Ishikawa (cell line): ENCODE measurements around the gene PNMA8A.

Source experiments
- CEBPB ChIP-seq: IDR thresholded peaks from 2 replicates; pipeline ENCODE4 v1.6.1; 2012
- CREB1 ChIP-seq: IDR thresholded peaks from 2 replicates; pipeline ENCODE4 v1.6.1; 2012; ENCODE audit warnings: low read depth
- EGR1 ChIP-seq: IDR thresholded peaks from 2 replicates; pipeline ENCODE4 v1.6.1; 2012
- EP300 ChIP-seq: IDR thresholded peaks from 2 replicates; pipeline ENCODE4 v1.6.1; 2012; ENCODE audit warnings: borderline replicate concordance
- FOXM1 ChIP-seq: IDR thresholded peaks from 2 replicates; pipeline ENCODE4 v1.6.1; 2012; ENCODE audit warnings: low read depth, borderline replicate concordance
- NFIC ChIP-seq: IDR thresholded peaks from 2 replicates; pipeline ENCODE4 v1.6.1; 2012
- RAD21 ChIP-seq: IDR thresholded peaks from 2 replicates; pipeline ENCODE4 v1.6.1; 2012; ENCODE audit warnings: low read depth
- TAF1 ChIP-seq: IDR thresholded peaks from 2 replicates; pipeline ENCODE4 v1.6.1; 2012; ENCODE audit warnings: low read depth, mild to moderate bottlenecking
- TCF12 ChIP-seq: IDR thresholded peaks from 2 replicates; pipeline ENCODE4 v1.6.1; 2012; ENCODE audit warnings: low read depth
- TEAD4 ChIP-seq: IDR thresholded peaks from 2 replicates; pipeline ENCODE4 v1.6.1; 2012
- USF1 ChIP-seq: IDR thresholded peaks from 2 replicates; pipeline ENCODE4 v1.6.1; 2012
- YY1 ChIP-seq: IDR thresholded peaks from 2 replicates; pipeline ENCODE4 v1.6.1; 2012; ENCODE audit warnings: low read depth
- ZBTB7A ChIP-seq: IDR thresholded peaks from 2 replicates; pipeline ENCODE4 v1.6.1; 2012; ENCODE audit warnings: low read depth
- TF ChIP-seq, protein P1 (sequence below): IDR thresholded peaks from 2 replicates; pipeline ENCODE4 v1.6.1; 2012; ENCODE audit warnings: low read depth, mild to moderate bottlenecking
- TF ChIP-seq, protein P2 (sequence below): IDR thresholded peaks from 2 replicates; pipeline ENCODE4 v1.6.1; 2012

PNMA8A gene

DNA sequence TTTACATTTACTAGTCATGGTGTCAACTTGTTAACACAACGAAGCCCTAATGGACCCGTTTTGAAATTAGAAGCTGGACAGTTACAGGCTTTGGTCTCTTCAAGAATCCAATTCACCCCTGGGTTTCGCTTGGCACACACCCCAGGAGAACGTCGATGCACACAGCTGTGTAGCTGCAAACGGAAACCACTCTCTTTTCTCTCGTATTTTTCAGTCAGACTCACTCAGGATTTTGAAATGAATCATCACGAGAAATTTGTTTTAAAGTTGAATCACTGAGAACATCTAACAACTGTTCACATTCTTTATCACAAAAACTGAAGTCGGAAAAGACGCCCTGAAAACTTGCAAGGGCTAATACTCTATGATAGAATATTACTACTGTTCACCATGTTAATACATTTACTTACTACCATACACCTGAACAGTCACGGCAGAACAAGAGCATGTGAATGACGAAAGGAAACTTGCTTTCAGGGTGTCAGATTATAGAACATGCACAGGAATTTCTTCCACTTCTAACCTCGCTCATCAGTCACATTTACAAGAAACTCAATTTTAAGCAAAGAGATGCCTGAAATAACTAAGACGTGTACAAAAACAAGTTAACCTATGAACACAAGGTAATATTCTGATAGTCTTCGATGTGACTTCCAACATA is 4.7 kb downstream of the PNMA8A start:
- TF ChIP-seq RAD21 (no peak), USF1 (no peak), CEBPB (no peak), ZBTB7A (no peak), TAF1 (no peak), NFIC (no peak), TEAD4 (no peak), TCF12 (no peak), FOXM1 (no peak), CREB1 (no peak), EP300 (no peak), YY1 (no peak), EGR1 (no peak)
- TF ChIP-seq, protein P1, sequence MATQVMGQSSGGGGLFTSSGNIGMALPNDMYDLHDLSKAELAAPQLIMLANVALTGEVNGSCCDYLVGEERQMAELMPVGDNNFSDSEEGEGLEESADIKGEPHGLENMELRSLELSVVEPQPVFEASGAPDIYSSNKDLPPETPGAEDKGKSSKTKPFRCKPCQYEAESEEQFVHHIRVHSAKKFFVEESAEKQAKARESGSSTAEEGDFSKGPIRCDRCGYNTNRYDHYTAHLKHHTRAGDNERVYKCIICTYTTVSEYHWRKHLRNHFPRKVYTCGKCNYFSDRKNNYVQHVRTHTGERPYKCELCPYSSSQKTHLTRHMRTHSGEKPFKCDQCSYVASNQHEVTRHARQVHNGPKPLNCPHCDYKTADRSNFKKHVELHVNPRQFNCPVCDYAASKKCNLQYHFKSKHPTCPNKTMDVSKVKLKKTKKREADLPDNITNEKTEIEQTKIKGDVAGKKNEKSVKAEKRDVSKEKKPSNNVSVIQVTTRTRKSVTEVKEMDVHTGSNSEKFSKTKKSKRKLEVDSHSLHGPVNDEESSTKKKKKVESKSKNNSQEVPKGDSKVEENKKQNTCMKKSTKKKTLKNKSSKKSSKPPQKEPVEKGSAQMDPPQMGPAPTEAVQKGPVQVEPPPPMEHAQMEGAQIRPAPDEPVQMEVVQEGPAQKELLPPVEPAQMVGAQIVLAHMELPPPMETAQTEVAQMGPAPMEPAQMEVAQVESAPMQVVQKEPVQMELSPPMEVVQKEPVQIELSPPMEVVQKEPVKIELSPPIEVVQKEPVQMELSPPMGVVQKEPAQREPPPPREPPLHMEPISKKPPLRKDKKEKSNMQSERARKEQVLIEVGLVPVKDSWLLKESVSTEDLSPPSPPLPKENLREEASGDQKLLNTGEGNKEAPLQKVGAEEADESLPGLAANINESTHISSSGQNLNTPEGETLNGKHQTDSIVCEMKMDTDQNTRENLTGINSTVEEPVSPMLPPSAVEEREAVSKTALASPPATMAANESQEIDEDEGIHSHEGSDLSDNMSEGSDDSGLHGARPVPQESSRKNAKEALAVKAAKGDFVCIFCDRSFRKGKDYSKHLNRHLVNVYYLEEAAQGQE, result no peak
- TF ChIP-seq, protein P2, sequence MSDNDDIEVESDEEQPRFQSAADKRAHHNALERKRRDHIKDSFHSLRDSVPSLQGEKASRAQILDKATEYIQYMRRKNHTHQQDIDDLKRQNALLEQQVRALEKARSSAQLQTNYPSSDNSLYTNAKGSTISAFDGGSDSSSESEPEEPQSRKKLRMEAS, result no peak

GRCh38 chr19:46463516-46463915 is 7.8 kb downstream of the PNMA8A start:
- TF ChIP-seq NFIC, result no peak
- TF ChIP-seq CEBPB, result no peak
- TF ChIP-seq, protein P2, result no peak
- no peak for TF ChIP-seq FOXM1
- no peak for TF ChIP-seq RAD21
- no peak for TF ChIP-seq TCF12
- TF ChIP-seq ZBTB7A, result no peak
- no peak for TF ChIP-seq TEAD4
- no peak for TF ChIP-seq TAF1
- TF ChIP-seq EP300, result no peak
- TF ChIP-seq, protein P1, result no peak
- TF ChIP-seq EGR1, result no peak

- TF ChIP-seq TCF12, result no peak
- TF ChIP-seq, protein P2, result no peak
- TF ChIP-seq EP300, result no peak
- no peak for TF ChIP-seq CEBPB
Measured at GRCh38 chr19:46461537-46461936, 9.8 kb downstream of the PNMA8A start.

DNA sequence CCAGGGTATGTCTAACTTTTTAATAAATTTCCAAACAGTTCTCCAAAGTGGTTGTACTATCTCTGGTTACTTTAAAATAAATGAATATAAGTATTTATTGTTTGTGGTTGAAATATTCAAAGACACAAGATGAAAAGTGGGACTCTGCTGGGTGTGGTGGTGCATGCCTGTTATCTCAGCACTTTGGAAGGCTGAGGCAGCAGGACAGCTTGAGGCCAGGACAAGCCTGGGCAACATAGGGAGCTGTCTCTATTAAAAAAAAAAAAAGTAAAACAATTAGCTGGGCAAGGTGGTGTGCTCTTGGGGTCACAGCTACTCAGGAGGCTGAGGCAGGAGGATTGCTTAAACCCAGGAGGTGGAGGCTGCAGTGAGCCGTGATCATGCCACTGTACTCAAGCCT is 10.4 kb downstream of the PNMA8A start:
- TF ChIP-seq EGR1, result no peak
- TF ChIP-seq FOXM1, result no peak
- TF ChIP-seq TAF1, result no peak
- TF ChIP-seq CEBPB, result no peak
- no peak for TF ChIP-seq EP300
- TF ChIP-seq ZBTB7A, result no peak
- TF ChIP-seq TEAD4, result no peak
- no peak for TF ChIP-seq CREB1
- TF ChIP-seq TCF12, result no peak
- TF ChIP-seq USF1, result no peak
- TF ChIP-seq, protein P1, result no peak
- TF ChIP-seq, protein P2, result no peak
- no peak for TF ChIP-seq YY1
- no peak for TF ChIP-seq RAD21
- TF ChIP-seq NFIC, result no peak
